Left ventricle myocardium superior (tissue), 1 donor: ENCODE data around the gene LAMB4. TPM values are rescaled to one million over a fixed set of nuclear protein-coding genes. Genes with fewer than 3 reads are reported as not detected.
A peak's percentile ranks its signal among the peaks of the same experiment; 100 is the strongest.

Experiments
- ATAC-seq: fragments of 200-7000 bp; cut with Tn5 transposase; one replicate; pipeline ENCODE4 v1.9.1; 2020; ENCODE audit warnings: mild to moderate bottlenecking, moderate library complexity
- DNase-seq: peaks from one replicate; pipeline ENCODE4 v3.0.0-alpha.2; 2020
- intact Hi-C: fragments of 100-400 bp; cut with micrococcal nuclease; formaldehyde crosslinking; loops from one replicate; pipeline ENCODE4 v1.11.0; 2022
- total RNA-seq: library from RNA; stranded (reverse); fragmentation: NEBNext Ultra II Directional; extraction: Animal tissue kit (Norgen Biotek cat#: 25700); gene quantifications from one replicate; pipeline ENCODE4 v1.2.1, GENCODE V29; 2021
- donor health status: DM: no; HTN: yes; CAD: no; lungs with severe emphysema.

LAMB4 gene
- total RNA-seq, 1 donor from 2014 or later = 0.22 TPM

GRCh38 chr7:108120933-108121332 lies 9.2 kb downstream of the LAMB4 start:
- DNase-seq (no peak), ATAC-seq (no peak)
- intact Hi-C loops = no loop called here

- ATAC-seq = no peak
- DNase-seq = no peak
- intact Hi-C loops = no loop called here
These were observed 10.0 kb downstream of the LAMB4 start for GRCh38 chr7:108120196-108120595.

GRCh38 chr7:108118959-108119358 lies 11.2 kb downstream of the LAMB4 start:
- DNase-seq (no peak), ATAC-seq (no peak)
- intact Hi-C loops = no loop called here

DNA sequence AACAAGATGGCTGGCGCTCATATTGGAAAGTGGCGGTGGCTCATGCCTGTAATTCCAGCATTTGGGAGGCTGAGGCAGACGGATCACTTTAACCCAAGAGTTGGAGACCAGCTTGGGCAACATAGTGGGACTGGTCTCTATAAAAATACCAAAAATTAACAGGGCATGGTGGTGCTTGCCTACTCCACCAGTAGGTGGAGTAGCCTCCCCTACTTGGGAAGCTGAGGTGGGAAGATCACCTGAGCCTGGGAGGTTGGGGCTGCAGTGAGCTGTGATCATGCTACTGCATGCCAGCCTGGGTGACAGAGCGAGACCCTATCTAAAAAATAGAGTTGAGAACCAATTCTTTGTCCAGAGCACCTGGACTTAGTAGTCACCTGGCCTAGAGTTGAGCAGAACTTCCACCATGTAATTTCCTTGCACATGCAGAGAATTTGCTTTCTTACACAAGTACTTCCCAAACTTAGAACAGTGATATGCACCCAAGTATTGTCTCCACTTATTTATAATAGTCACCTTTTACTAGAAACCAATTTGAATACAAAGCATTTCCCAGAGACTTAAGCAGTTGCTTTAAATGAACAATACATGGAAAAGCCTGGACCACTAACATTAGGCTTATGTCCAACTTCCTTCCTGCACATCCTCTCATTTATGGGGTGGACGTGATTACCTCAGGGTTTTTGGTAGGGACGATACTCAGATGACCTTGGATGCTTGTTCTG lies 15.9 kb downstream of the LAMB4 start:
- DNase-seq = no peak
- ATAC-seq = peak; percentile 53
- intact Hi-C loops = no loop called here

DNA sequence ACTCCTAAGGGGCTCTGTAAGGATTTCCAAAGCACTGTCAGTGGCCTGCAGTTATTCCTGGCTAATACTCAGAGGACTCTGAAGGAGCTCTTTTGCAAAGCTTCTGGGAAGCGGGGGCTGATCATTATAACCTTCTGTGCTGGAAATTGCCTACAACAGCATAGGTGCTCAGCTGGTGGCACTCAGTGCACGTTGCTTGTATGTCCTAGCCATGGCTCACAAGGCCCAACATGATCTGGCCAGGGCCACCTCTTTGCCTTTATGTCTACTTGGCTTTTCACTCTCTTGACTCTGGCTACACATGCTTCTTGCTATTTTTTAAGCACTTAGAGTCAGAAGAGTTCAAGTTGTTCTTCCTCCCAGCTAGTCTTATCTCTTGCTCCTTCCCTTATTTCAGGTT lies 17.5 kb downstream of the LAMB4 start:
- intact Hi-C loops = no loop called here
- ATAC-seq (no peak), DNase-seq (no peak)

GRCh38 chr7:108109221-108109908 lies 20.8 kb downstream of the LAMB4 start:
- intact Hi-C loops = no loop called here
- DNase-seq = no peak
- ATAC-seq = no peak

GRCh38 chr7:108108131-108108530 lies 22.0 kb downstream of the LAMB4 start:
- intact Hi-C loops = no loop called here
- no peak for DNase-seq

DNA sequence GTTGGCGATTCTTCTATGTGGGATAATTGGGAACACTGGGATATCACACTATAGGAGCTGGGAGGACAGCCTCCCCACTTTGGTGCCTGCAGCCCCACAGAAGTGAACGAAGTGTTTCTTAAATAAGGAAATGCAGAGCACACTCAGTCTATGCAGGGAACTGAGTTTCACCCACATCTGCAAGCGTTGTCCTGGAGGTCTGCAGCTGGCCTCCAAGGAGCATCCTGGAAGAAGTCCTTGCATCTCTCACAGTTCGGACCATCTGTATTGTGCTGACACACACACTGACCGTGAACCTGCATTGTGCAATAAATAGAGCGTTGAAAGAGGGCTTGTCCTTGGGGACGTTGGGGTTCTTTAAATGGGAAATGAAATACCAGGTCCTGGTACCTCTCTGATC lies 25.8 kb downstream of the LAMB4 start:
- peak; percentile 47 for DNase-seq
- peak; percentile 94 for ATAC-seq
- intact Hi-C loops = no loop called here

More at GRCh38 chr7:108108131-108108530, 22.0 kb downstream of the LAMB4 start:
- ATAC-seq = no peak

- intact Hi-C loops = no loop called here
- peak; percentile 59 for ATAC-seq
- DNase-seq = no peak
These were observed 26.4 kb downstream of the LAMB4 start for GRCh38 chr7:108103558-108104298.

DNA sequence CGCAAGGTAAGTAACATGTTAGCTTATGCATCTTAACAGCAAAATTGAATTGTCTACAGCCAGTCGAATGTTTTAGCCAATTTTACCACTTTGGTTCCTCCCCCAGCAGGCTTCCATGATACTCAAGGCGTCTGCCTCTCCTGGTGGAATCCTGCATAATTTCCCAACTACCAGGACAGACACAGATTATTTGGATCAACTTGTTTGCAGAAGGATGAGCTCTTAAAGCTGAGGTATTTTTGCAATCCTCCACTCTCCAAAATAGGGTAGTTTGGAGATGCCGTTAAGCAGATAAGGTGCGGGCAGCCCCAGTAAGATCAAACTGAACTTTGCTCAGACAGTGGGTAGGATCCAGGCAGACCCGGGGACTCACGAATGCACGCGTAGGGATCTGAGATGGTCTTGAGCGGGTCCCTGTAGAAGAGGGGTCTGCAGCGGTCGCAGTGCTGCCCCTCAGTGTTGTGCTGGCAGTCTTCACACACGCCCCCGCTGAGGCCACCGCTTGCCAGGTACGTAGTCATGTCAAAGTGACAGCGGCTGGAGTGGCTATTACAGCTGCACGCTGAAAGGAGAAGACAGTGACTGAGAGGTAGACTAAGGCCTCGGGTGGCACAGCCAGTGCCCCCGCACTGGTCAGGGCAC lies 27.4 kb downstream of the LAMB4 start:
- intact Hi-C loops = no loop called here
- DNase-seq (no peak), ATAC-seq (no peak)

DNA sequence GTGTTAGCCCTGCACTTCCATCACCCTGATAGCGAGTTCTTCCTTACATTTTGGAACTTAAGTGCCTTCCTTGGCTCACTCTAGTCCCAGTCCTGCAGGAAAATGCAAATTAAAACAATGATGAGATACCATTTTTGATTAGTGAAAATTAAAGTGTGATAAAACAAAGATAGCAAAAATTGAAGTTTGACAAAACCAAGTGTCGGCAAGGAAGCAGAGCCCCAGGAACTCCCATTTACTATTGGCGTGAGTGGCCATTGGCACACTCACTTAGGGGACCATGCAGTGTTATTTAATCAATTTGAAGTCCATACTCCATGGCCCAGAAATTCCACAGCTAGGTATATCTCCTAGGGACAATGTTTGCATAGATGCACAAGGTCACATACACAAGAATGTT lies 28.4 kb downstream of the LAMB4 start:
- intact Hi-C loops = no loop called here
- ATAC-seq (no peak), DNase-seq (no peak)

DNA sequence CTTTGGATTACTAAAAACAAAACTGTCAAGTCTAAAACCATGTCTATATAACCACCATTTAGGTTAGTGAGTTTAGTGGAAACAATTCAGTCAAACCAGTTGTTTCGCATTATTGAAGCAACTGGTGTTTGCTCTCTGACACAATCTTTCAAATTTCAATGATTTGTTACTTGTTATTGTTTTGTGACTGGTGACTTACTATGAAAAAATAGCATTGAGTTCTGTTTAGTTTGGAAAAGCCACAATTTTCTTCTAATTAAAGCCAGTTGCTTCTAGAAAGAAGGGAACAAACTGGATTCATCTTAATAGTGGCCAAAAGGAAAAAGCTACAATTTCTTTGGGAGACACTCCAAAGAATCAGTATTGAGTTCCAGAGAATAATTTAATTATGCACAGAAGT lies 30.4 kb downstream of the LAMB4 start:
- ATAC-seq (peak; percentile 38), DNase-seq (no peak)
- intact Hi-C loops = no loop called here

DNA sequence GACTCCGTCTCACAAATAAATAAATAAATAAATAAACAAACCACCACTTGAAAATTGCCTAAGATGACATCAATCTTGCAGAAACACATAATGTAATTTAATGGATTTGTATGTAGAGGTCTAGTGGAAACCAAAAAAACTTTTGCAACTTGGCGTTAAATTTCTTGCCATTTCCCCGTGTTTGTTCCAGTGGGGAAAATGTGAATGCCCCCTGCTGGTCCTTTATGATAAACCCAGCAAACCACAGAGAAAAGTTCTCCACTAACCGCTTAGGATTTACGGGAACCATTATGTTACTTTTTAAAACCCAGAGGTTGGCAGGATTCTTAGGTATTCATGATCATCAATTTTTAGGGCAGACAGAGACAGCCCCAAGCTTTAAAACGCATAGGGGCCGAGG lies 32.5 kb downstream of the LAMB4 start:
- no peak for DNase-seq
- no peak for ATAC-seq
- intact Hi-C loops = no loop called here

- intact Hi-C loops = no loop called here
- no peak for ATAC-seq
- DNase-seq = no peak
These were observed 33.2 kb downstream of the LAMB4 start for GRCh38 chr7:108096996-108097395.

GRCh38 chr7:108094933-108095710 lies 35.0 kb downstream of the LAMB4 start:
- DNase-seq (no peak), ATAC-seq (peak; percentile 71)
- intact Hi-C loops = no loop called here

DNA sequence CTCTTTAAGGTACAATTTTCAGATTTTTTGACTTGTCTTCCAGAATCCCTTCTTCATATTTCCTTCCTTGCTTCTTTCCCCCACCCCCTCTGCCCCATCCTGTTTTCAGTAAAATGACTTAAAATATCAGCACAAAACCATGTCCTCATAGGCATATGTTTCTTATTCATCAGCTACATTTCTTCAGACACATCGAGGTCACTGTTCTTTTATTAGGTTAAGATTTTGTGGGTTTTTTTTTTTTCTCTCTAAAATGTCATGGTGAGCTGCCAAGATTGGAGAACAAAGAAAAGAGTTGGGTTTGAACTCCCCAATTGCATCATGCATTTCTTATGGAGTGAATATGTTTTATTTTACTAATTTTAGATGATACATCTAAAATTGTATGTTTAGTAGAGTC lies 35.8 kb downstream of the LAMB4 start:
- ATAC-seq (peak; percentile 78), DNase-seq (no peak)
- intact Hi-C loops = no loop called here

DNA sequence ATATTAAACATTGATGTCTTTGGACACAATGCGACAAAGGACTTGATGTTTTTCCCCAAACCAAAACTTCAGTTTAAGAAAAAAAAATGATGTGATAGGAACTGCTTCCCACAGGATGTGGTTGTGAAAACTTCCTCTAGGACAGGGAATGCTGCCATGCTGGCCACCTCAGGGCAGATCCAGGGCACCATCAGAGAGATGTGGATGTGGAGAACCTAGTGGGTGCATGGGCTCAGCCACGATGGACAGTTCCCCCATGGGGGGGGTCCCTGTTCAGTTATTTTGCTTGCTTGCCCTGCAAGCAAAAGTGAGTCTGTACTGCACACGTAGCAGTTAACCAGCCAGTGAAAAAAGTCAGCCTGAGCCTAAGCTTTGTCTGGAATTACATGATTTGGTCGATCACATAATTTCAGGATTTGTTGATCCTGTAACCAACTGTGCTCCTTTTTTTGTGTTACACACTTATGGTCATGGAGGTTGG lies 36.3 kb downstream of the LAMB4 start:
- DNase-seq (peak; percentile 38), ATAC-seq (peak; percentile 67)
- intact Hi-C loops = no loop called here

- DNase-seq = no peak
- ATAC-seq = peak; percentile 37
- intact Hi-C loops = no loop called here
These were observed 36.8 kb downstream of the LAMB4 start for GRCh38 chr7:108093341-108093740.

- ATAC-seq (no peak), DNase-seq (no peak)
- intact Hi-C loops = no loop called here
These were observed 38.7 kb downstream of the LAMB4 start for GRCh38 chr7:108091461-108091831.
